SKM-1 (cell line): ENCODE measurements around the gene SUN2.
A peak's percentile ranks its signal among the peaks of the same experiment; 100 is the strongest.

Experiments used
- DNase-seq: peaks from one replicate; lab custom pipeline; 2025; ENCODE audit not compliant: unreplicated experiment; lab: John Stamatoyannopoulos, UW

The SUN2 gene

GRCh38 chr22:38717244-38717643, 38.6 kb downstream of the SUN2 start:
- no peak for DNase-seq

DNA sequence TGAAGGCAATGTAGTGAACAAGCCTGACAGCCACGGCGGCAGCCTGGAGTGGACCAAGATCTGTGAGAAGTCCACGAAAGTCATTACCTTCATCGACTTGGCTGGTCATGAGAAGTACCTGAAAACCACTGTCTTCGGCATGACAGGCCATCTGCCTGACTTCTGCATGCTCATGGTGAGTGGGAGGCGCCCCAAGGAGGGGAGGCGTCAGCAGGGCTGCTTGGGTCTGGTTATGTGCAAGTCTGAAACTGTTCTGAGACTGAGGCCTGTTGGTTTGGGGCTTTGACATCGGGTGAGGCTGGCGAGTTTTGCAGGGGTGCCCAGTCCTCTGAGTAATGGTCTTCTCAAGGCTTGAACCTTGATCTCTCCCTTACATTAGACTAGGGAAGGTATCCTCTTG, 39.0 kb downstream of the SUN2 start:
- DNase-seq: no peak

- DNase-seq: no peak
Observed at GRCh38 chr22:38716271-38716670, 39.5 kb downstream of the SUN2 start.

DNA sequence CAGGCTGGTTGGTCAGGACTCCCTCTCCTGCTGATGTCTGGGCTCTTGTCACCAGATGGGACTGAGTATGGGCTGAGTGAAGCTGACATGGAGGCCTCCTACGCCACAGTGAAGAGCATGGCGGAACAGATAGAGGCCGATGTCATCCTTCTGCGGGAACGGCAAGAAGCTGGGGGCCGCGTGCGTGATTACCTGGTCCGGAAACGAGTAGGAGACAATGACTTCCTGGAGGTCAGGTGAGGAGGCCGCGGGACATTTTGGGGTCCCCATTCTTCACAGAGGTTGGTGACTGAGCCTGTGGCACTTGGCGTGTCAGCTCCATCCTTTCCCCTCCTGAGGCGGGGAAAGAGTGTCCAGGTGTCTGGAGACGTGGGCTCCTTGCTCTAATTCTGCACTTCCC, 39.9 kb downstream of the SUN2 start:
- no peak for DNase-seq

DNA sequence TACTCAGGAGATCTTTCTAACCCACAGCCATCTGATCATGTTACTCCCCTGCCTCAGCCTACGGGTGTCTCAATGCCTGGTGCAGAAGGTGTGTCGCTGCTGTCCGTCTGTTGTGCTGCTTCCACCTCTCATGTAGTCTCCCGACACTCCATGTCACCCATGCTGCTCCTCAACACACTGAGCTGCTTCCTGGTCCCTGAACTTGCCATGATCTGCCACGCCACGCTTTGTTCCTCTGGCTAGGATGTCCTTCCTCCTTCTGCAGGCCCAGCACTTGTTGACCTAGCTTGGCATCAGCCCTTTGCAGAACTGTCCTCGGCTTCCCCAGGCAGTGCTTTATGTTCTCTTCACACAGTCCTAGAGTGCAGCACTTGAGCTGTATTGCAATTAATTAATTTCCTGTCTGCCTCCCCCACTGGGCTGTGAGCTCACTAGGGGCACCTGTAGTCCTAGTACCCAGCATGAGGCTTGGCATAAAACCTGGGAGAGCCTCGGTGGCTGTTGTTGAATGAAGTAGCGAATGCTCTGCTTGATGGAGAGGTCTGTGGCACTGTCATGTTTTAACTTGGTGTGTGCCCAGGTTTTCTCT, 40.5 kb downstream of the SUN2 start:
- DNase-seq: no peak

GRCh38 chr22:38713921-38714320, 41.9 kb downstream of the SUN2 start:
- DNase-seq: no peak

- no peak for DNase-seq
Observed at GRCh38 chr22:38712486-38713207, 43.2 kb downstream of the SUN2 start.

DNA sequence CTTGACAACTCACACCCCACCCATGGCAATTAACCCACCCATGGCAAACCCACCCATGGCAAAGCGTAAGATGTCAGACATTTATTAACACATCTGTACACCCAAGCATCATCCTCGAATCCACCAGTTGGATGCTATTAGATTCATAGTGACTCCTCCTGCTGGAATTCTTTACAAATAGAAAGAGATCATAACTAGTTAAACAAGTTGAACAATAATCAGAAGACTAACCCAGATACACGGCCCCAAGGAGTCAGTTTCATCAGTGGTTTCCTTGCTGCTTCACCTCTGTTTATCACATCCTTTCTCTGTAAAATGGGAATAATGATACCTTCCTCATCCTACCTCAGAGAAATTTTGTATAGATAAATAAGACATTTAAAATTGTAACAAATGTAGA, 44.9 kb downstream of the SUN2 start:
- no peak for DNase-seq

GRCh38 chr22:38710351-38710750, 45.4 kb downstream of the SUN2 start:
- DNase-seq: no peak

- DNase-seq: no peak
Observed at GRCh38 chr22:38709306-38709705, 46.5 kb downstream of the SUN2 start.

DNA sequence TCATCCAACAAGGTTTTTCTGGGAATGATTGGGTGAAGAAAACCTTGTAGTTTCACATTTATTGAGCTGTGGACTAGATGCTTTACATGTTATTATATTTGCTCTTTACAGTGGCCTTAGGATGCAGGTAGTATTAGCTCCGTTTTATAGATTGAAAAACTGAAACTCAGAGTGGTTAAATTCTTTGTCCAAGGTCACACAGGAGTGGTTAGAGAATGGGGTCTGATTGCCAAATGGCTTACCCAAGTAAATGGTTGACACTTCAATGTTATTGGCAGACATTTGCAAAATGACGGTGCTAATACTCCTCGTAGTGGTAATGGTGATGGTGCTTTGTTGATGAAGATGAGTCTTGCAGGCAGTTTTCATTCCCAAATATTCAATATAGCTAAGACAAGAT, 47.8 kb downstream of the SUN2 start:
- no peak for DNase-seq

DNA sequence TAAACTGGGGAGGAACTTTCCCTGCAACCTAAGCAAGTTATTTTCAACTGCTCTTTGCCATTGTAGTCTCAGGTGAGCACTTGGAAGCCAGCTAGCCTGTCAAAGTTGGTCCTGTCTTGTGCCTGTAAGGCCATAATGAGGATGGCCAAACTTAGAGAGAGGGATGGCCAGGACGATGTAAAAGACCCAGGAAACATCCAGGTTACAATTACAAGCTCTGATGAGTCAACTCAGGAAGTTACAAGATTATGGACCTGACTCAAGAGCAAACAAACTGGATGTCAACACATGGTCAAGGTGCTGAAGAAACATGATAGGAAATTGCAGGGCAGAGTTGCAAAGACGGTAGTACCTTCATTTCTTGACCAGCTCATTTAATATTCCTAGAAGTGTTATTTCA, 48.5 kb downstream of the SUN2 start:
- peak; percentile 8 for DNase-seq

DNA sequence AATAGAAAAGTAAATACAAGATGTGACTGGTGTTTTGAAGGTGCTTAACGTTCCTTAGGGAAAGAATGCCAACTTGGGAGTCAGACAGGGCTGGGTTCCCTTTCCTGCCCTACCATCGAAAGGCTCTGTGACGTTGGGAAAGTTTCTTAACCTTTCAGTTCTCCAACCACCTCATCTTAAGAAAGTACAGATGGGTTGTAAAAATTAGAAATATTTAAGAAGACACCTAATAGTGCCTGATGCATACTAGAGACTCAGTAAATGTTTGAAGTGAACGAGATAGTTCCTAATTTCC, 49.0 kb downstream of the SUN2 start:
- no peak for DNase-seq

DNA sequence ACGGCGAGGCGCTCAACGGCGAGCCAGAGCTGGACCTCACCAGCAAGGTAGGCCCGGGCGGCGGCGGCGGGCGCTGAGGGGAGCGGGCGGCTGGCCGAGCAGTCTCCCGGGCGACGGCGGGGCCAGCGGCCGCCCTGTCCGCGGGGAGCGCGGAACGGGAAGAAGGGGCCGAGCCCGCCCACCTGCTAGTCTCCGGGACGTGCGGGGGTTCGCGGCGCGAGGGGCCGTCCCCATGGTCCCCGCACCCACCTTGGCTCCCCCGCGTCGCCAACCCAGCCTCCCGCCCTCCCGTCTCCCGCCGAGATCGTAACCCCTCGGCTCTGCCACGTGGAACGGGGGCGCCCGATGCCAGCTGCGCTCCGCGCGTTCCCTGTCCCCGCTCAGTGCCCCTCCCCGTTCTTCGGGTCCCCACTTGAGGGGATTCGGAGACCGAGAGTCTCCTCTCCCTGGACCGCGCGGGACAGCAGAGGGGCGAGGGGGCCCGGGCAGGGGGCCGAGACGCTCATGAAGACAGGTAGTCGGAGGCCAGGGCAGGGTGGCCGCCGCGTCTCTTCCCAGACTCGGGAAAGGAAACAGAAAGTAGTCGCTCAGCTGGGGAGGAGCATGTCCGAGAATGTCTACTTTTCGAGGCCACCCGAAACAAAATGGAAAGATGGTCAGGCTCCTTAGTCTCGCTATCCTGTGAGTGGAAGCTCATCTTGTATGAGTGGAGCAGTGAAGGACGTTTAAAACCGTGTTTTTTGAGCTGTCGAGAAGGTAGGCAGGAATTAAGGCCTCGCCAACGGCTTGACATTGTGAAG, 49.5 kb downstream of the SUN2 start:
- no peak for DNase-seq

GRCh38 chr22:38705235-38706100, 50.3 kb downstream of the SUN2 start, which contains the start of gene GTPBP1:
TSS of gene GTPBP1 (plus strand) at chr22:38705944. CDS start at chr22:38705956, 12 bp downstream.
- peak; percentile 99 for DNase-seq

DNA sequence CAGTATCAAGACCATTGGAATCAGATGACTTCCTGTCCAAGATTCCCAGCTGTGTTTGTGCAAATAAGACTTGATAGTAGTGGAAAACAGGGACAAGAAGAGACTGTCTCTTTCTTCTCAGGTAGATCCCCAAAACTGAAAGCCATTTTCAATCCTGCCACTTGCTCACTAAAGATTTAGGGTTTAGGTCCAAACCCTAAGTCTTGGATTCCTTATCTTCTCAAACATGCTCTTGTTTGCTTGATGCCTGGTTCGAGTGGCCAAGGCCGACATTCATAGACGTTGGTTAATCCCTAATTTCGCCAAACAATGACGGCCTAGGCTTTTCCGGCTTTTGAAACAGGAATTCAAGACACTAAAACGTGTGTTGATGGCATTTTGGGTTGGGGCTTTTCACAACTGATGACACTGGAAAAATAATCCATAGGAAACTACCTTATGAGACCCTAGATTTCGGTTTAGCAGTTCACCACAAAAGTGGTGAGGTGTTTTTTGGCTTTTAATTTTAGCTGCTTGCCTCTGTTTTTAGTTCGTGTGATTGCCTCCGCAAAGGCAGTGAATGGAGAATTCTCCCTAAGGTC, 51.1 kb downstream of the SUN2 start:
- no peak for DNase-seq

GRCh38 chr22:38700789-38701628, 54.8 kb downstream of the SUN2 start, which contains the start of gene JOSD1:
TSS of gene JOSD1 (minus strand) at chr22:38700943. CDS start at chr22:38699987, 956 bp downstream.
- peak; percentile 56 for DNase-seq

GRCh38 chr22:38700270-38700788, 55.5 kb downstream of the SUN2 start:
- peak; percentile 27 for DNase-seq

- DNase-seq: no peak
Observed at GRCh38 chr22:38699784-38700183, 56.0 kb downstream of the SUN2 start.

DNA sequence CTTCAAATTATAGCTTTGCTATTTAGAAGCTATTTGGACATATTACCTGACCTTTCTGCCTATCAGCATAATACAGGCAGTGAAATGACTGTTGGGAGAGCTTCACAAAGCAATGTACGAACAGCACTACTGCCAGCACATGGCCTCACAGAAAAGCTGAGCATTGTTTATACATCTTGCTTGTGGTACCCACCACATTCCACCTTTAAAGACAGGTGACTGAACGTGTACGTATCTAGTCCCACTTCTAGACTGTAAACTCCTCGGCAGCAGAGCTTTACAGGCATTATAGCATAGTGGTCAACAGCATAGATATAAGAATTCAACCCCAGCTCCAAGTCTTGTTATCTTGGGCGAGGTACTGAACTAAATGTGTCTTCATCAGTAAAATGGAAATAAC, 56.7 kb downstream of the SUN2 start:
- no peak for DNase-seq
